H1 (cell line): ENCODE results near the gene DNMT3L. TPM values are rescaled to one million over a fixed set of nuclear protein-coding genes. Genes with fewer than 3 reads are reported as not detected.

Source experiments
- CTCF ChIA-PET: fragments of 300-600 bp; sonication (Branson Sonifier 250); formaldehyde crosslinking; loops from one replicate; lab custom pipeline; 2021; ENCODE audit not compliant: partially characterized antibody; lab: Charles Lee
- POLR2A ChIA-PET: fragments of 300-600 bp; sonication (Branson Sonifier 250); formaldehyde crosslinking; loops from one replicate; lab custom pipeline; 2021; ENCODE audit warnings: inconsistent platforms; ENCODE audit not compliant: partially characterized antibody; lab: Charles Lee
- DNase-seq, 2 experiments: peaks; one replicate each; pipeline versions ENCODE4 v3.0.0 to v3.0.0-alpha.2; 2010 to 2022; ENCODE audit warnings: low spot score in 2 of 2, low read depth in 1 of 2, mixed read lengths in 1 of 2
- FAIRE-seq: peaks from 2 replicates; lab custom pipeline; 2011; peaks lifted over from hg19 to GRCh38; lab: Jason Lieb, UNC
- H2AFZ ChIP-seq: 2 replicates; pipeline ENCODE4 v1.8.1; 2012; ENCODE audit warnings: low read length, inconsistent platforms
- H2AK5ac ChIP-seq: 2 replicates; pipeline ENCODE4 v1.6.1; 2013; ENCODE audit warnings: low read depth, low read length
- H2BK120ac ChIP-seq: replicated peaks from 2 replicates; pipeline ENCODE3; 2013; ENCODE audit warnings: low read depth, low read length, inconsistent platforms
- H2BK12ac ChIP-seq: 2 replicates; pipeline ENCODE4 v1.6.1; 2013; ENCODE audit warnings: low read depth, low read length
- H2BK15ac ChIP-seq: 2 replicates; pipeline ENCODE4 v1.6.1; 2013; ENCODE audit warnings: low read length
- H2BK20ac ChIP-seq: 2 replicates; pipeline ENCODE4 v1.6.1; 2013; ENCODE audit warnings: low read length
- H2BK5ac ChIP-seq: 2 replicates; pipeline ENCODE4 v1.6.1; 2013; ENCODE audit warnings: low read depth, low read length
- H3K14ac ChIP-seq: 2 replicates; pipeline ENCODE4 v1.6.1; 2013; ENCODE audit warnings: inconsistent platforms; ENCODE audit not compliant: insufficient read length
- H3K18ac ChIP-seq: 2 replicates; pipeline ENCODE4 v1.6.1; 2013; ENCODE audit warnings: low read length; ENCODE audit errors: extremely low read depth
- H3K23ac ChIP-seq: 2 replicates; pipeline ENCODE4 v1.6.1; 2013; ENCODE audit warnings: inconsistent platforms; ENCODE audit not compliant: insufficient read length
- H3K23me2 ChIP-seq: 2 replicates; pipeline ENCODE4 v1.6.1; 2013; ENCODE audit warnings: low read depth, low read length
- H3K27ac ChIP-seq: 2 replicates; pipeline ENCODE4 v1.6.1; 2011; ENCODE audit warnings: low read depth, low read length, inconsistent platforms
- H3K27me3 ChIP-seq, 4 experiments: replicated peaks in 1 of 4; 1 replicate in 1 of 4; 2 replicates in 3 of 4; pipeline versions ENCODE4 v1.6.1 to v1.8.1; 2011 to 2013; ENCODE audit warnings: low read length in 3 of 4, mild to moderate bottlenecking in 3 of 4, inconsistent platforms in 2 of 4, mixed read lengths in 2 of 4, moderate library complexity in 1 of 4; ENCODE audit not compliant: control insufficient read depth in 3 of 4, insufficient read depth in 3 of 4; ENCODE audit errors: extremely low read depth in 1 of 4
- H3K36me3 ChIP-seq, 4 experiments: 2 replicates each; pipeline versions ENCODE4 v1.6.1 to v1.8.1; 2011 to 2013; ENCODE audit warnings: mild to moderate bottlenecking in 4 of 4, low read length in 3 of 4, moderate library complexity in 2 of 4, control low read depth in 1 of 4, inconsistent platforms in 1 of 4; ENCODE audit not compliant: insufficient read depth in 4 of 4, control insufficient read depth in 2 of 4
- H3K4ac ChIP-seq: replicated peaks from 2 replicates; pipeline ENCODE3; 2013; ENCODE audit warnings: low read length, low read depth, mixed read lengths, inconsistent platforms; ENCODE audit not compliant: insufficient read length
- H3K4me1 ChIP-seq, 4 experiments: replicated peaks in 1 of 4; 1 replicate in 1 of 4; 2 replicates in 3 of 4; pipeline versions ENCODE4 v1.6.1 to v1.8.1; 2011 to 2013; ENCODE audit warnings: low read length in 3 of 4, inconsistent platforms in 2 of 4, mixed read lengths in 1 of 4; ENCODE audit not compliant: insufficient read depth in 4 of 4, control insufficient read depth in 3 of 4
- H3K4me2 ChIP-seq, 2 experiments: 2 replicates each; pipeline versions ENCODE4 v1.6.1 to v1.8.1; 2011 to 2013; ENCODE audit warnings: low read depth in 2 of 2, low read length in 2 of 2, control low read depth in 1 of 2, inconsistent platforms in 1 of 2, mild to moderate bottlenecking in 1 of 2; ENCODE audit not compliant: insufficient read depth in 1 of 2
- H3K4me3 ChIP-seq, 4 experiments: fragments of 200-600, 300-600 bp in 1 of 4; sonication (generic), shearing (Covaris generic), sonication (Bioruptor Twin) in 1 of 4; 2 replicates each; pipeline versions ENCODE4 v1.5.1 to v1.8.1; 2011 to 2016; ENCODE audit warnings: low read length in 4 of 4, low read depth in 3 of 4, control low read depth in 2 of 4, inconsistent platforms in 2 of 4, mild to moderate bottlenecking in 2 of 4, mixed read lengths in 1 of 4, moderate library complexity in 1 of 4; ENCODE audit not compliant: insufficient read depth in 2 of 4; ENCODE audit errors: extremely low read depth in 1 of 4
- H3K56ac ChIP-seq: replicated peaks from 2 replicates; pipeline ENCODE3; 2013; ENCODE audit warnings: low read depth, mild to moderate bottlenecking, mixed read lengths, low read length, inconsistent platforms; ENCODE audit not compliant: insufficient read length
- H3K79me1 ChIP-seq: 2 replicates; pipeline ENCODE4 v1.6.1; 2013; ENCODE audit warnings: low read depth, low read length, control low read depth
- H3K79me2 ChIP-seq, 2 experiments: 2 replicates each; pipeline versions ENCODE4 v1.6.1 to v1.8.1; 2012 to 2013; ENCODE audit warnings: low read length in 2 of 2, mild to moderate bottlenecking in 2 of 2, inconsistent platforms in 1 of 2; ENCODE audit not compliant: insufficient read depth in 2 of 2, control insufficient read depth in 1 of 2
- H3K9ac ChIP-seq, 4 experiments: replicated peaks in 1 of 4; 1 replicate in 1 of 4; 2 replicates in 3 of 4; pipeline versions ENCODE4 v1.6.1 to v1.8.1; 2011 to 2013; ENCODE audit warnings: low read depth in 3 of 4, low read length in 3 of 4, control low read depth in 2 of 4, mild to moderate bottlenecking in 2 of 4, moderate library complexity in 2 of 4, inconsistent platforms in 1 of 4; ENCODE audit errors: extremely low read depth in 1 of 4
- H3K9me3 ChIP-seq, 2 experiments: 2 replicates each; pipeline versions ENCODE4 v1.6.1 to v1.8.1; 2012 to 2013; ENCODE audit warnings: mild to moderate bottlenecking in 2 of 2, moderate library complexity in 2 of 2, control low read depth in 1 of 2, inconsistent platforms in 1 of 2, low read depth in 1 of 2, low read length in 1 of 2, mixed read lengths in 1 of 2; ENCODE audit not compliant: insufficient read depth in 2 of 2
- H4K20me1 ChIP-seq, 2 experiments: replicated peaks in 1 of 2; 2 replicates each; pipeline versions ENCODE3 to v1.8.1; 2011 to 2013; ENCODE audit warnings: inconsistent platforms in 2 of 2, low read length in 2 of 2, mild to moderate bottlenecking in 1 of 2; ENCODE audit not compliant: insufficient read depth in 2 of 2, control insufficient read depth in 1 of 2
- H4K5ac ChIP-seq: 2 replicates; pipeline ENCODE4 v1.6.1; 2013; ENCODE audit warnings: low read length, low read depth, mixed read lengths, inconsistent platforms; ENCODE audit not compliant: insufficient read length
- H4K8ac ChIP-seq: 2 replicates; pipeline ENCODE4 v1.8.0; 2013; ENCODE audit warnings: mild to moderate bottlenecking, moderate library complexity, low read length, inconsistent platforms; ENCODE audit not compliant: insufficient read depth; ENCODE audit errors: extremely low read depth
- H4K91ac ChIP-seq: replicated peaks from 2 replicates; pipeline ENCODE3; 2013; ENCODE audit warnings: low read length, mixed read lengths, inconsistent platforms; ENCODE audit not compliant: insufficient read length
- EZH2 ChIP-seq: fragments of 200-600 bp; sonication (generic); IDR thresholded peaks from 2 replicates; pipeline ENCODE4 v1.7.1; 2012; ENCODE audit warnings: low read depth, mild to moderate bottlenecking, moderate library complexity, low read length, inconsistent platforms; ENCODE audit not compliant: severe bottlenecking
- HDAC2 ChIP-seq, 2 experiments: fragments of 300-600 bp in 1 of 2; sonication (generic) in 1 of 2; IDR thresholded peaks; 2 replicates each; pipeline ENCODE4 v1.6.1; 2011 to 2012; ENCODE audit warnings: low read depth in 2 of 2, low read length in 2 of 2, mild to moderate bottlenecking in 2 of 2, moderate library complexity in 2 of 2, borderline replicate concordance in 1 of 2, inconsistent platforms in 1 of 2
- SIN3A ChIP-seq, 2 experiments: IDR thresholded peaks in 1 of 2; conservative IDR thresholded peaks in 1 of 2; 2 replicates each; pipeline ENCODE4 v1.6.1; 2011 to 2012; ENCODE audit warnings: low read length in 2 of 2, improper control_type of control experiment in 1 of 2, low read depth in 1 of 2, mild to moderate bottlenecking in 1 of 2
- WGBS, 2 experiments: shearing (Covaris generic) in 1 of 2; methylation state at CpG; one replicate each; pipeline versions ENCODE4 v1.1.6 to v1.1.7; 2013 to 2015; ENCODE audit warnings: low lambda C conversion rate in 2 of 2, mixed read lengths in 2 of 2, inconsistent platforms in 1 of 2, low coverage in 1 of 2, missing lambda C conversion rate in 1 of 2; ENCODE audit not compliant: insufficient replicate concordance in 2 of 2, insufficient coverage in 1 of 2, insufficient read length in 1 of 2; ENCODE audit errors: extremely low coverage in 1 of 2, missing lambda C conversion rate in 1 of 2; 5-methylcytosine and 5-hydroxymethylcytosine counted together
- polyA plus RNA-seq, 7 experiments: library from polyadenylated mRNA; depleted of rRNA in 3 of 7; stranded (reverse) in 5 of 7; unstranded in 2 of 7; fragments of >200 nt in 5 of 7; fragments of 200-250 nt in 2 of 7; gene quantifications; 1 replicate in 5 of 7; 2 replicates in 1 of 7; 4 replicates in 1 of 7; pipeline versions ENCODE4 v1.2.1 to v1.2.3, GENCODE V29; 2011 to 2013; ENCODE audit warnings: missing spikeins in 2 of 7, mixed read lengths in 2 of 7
- total RNA-seq: library from RNA; stranded (reverse); fragmentation: NEBNext Ultra II Directional; extraction: Animal tissue kit (Norgen Biotek cat#: 25700); gene quantifications from 2 replicates; pipeline ENCODE4 v1.2.1, GENCODE V29; 2021

DNMT3L gene
- total and polyA plus RNA-seq, 2 of the 8 experiments (the other 6 are each of a cell fraction or from before 2014, with no cell fraction given) = 0.06 TPM; not detected in 1

DNA sequence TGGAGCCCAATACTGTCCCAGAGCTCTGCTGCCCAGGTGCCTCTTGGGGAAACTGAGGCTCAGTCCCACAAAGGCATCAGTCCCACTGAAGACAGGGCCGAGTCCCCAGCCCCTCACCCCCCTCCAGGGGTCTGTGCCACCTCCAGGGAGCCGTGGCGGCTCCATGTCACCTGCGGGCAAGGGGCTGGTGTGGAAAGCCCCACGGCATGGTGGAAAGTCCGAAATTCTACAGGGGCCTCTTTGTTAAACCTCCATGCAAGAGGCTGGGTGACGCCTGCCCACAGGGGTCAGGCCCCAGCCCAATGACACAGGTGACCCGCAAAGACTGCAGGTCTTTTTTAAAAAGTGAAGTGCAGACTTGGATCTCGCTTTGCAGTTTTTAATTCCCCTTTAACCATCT lies 20.7 kb upstream of the DNMT3L start:
- DNase-seq = no peak
- no peak overlapping the region for H3K27ac ChIP-seq
- no peak overlapping the region for H3K9ac ChIP-seq
- H3K4me1 ChIP-seq = peaks cover 0 to 23% (median 15%) of the 10 kb centered on the region in 4 experiments; a peak in 6 of 7 replicates
- H3K79me1 ChIP-seq = no peaks in the 10 kb centered on the region
- no peak overlapping the region; the same call in 1 of the 2 replicates for H3K18ac ChIP-seq
- H2AFZ ChIP-seq = no peak overlapping the region
- no peaks in the 10 kb centered on the region for H3K79me2 ChIP-seq
- CTCF ChIA-PET = interaction anchor here (3.5 kb wide), 1 partner anchor 15 kb away, joined by 12 read pairs; no protein-coding TSS in a partner anchor
- H4K20me1 ChIP-seq = no peaks in the 10 kb centered on the region
- no peak overlapping the region for H4K8ac ChIP-seq
- no peak overlapping the region for H2BK12ac ChIP-seq
- no peaks in the 10 kb centered on the region for H3K36me3 ChIP-seq
- no peak overlapping the region for H3K4me3 ChIP-seq
- H3K4me2 ChIP-seq = no peak overlapping the region; a peak in 1 of 4 replicates
- no peak overlapping the region for H4K5ac ChIP-seq
- H3K9me3 ChIP-seq = no peaks in the 10 kb centered on the region
- no peak overlapping the region for H3K56ac ChIP-seq
- no peak overlapping the region for H2BK120ac ChIP-seq
- POLR2A ChIA-PET = no interaction called here
- FAIRE-seq = no peak
- no peak overlapping the region for H3K23ac ChIP-seq
- 82% methylated on average over 9 of the region's 9 CpGs; no CpG with 5 or more reads in 1 of the 2 experiments for WGBS, 2 experiments
- no peak for TF ChIP-seq SIN3A (conservative IDR thresholded peaks at IDR 0.05 in 1 of 2, IDR thresholded peaks at IDR 0.05 in 1 of 2; ENCODE audit: low read depth in 1 of 2, low read length in 2 of 2)
- TF ChIP-seq HDAC2 (IDR thresholded peaks at IDR 0.05; ENCODE audit: borderline replicate concordance in 1 of 2, low read depth in 2 of 2, low read length in 2 of 2) = no peak
- no peak for TF ChIP-seq EZH2
- no peak overlapping the region for H2BK20ac ChIP-seq
- H3K27me3 ChIP-seq = peaks cover 0 to 28% (median 17%) of the 10 kb centered on the region in 4 experiments; a peak in 5 of 7 replicates
- no peak overlapping the region for H3K14ac ChIP-seq
- H3K4ac ChIP-seq = no peak overlapping the region
- no peaks in the 10 kb centered on the region; the same call in 1 of the 2 replicates for H3K23me2 ChIP-seq
- no peak overlapping the region for H2AK5ac ChIP-seq
- H2BK5ac ChIP-seq = no peak overlapping the region
- H2BK15ac ChIP-seq = no peak overlapping the region
- no peak overlapping the region for H4K91ac ChIP-seq
